ENCODE results near the gene RASEF.

The RASEF gene

DNA sequence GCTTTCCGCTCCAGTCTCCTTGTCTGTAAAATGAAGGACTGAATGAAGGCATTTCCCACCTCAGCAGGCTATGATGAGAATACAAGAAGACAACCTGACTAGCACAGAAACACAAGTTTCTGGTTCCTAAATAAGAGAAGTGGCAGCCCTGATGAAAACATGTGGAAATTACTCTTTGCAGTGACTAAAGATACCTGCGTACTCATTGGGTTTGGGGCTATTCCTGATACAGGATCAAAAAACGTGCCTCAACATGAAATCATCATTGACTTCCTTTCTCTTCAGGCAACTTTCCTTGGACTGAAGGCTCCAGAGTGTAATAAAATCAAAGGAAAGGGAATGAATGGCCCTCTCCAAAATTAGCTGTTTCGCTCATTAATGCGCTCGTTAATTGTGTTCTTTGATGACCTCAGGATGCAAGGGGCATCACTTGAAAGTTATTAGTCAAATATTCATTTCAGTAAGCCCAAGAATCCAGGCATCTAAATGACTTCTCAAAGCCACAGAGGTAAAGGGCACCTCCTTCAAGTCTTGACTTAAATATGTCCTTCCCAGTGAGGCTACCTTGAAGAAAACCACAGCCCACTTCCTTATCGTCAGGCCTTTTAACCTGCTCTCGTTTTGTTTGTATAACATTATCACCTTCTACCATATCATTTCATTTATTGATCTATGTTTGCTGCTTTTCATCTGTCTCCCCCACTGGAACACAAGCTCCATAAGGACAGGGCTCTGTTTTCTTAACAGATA is 68.9 kb downstream of the RASEF start:
- H3K4me3 ChIP-seq (ENCODE audit: low read depth, low read length) = no peak overlapping the region
- no peak for DNase-seq (ENCODE audit: low read depth)
- TF ChIP-seq, protein P1, sequence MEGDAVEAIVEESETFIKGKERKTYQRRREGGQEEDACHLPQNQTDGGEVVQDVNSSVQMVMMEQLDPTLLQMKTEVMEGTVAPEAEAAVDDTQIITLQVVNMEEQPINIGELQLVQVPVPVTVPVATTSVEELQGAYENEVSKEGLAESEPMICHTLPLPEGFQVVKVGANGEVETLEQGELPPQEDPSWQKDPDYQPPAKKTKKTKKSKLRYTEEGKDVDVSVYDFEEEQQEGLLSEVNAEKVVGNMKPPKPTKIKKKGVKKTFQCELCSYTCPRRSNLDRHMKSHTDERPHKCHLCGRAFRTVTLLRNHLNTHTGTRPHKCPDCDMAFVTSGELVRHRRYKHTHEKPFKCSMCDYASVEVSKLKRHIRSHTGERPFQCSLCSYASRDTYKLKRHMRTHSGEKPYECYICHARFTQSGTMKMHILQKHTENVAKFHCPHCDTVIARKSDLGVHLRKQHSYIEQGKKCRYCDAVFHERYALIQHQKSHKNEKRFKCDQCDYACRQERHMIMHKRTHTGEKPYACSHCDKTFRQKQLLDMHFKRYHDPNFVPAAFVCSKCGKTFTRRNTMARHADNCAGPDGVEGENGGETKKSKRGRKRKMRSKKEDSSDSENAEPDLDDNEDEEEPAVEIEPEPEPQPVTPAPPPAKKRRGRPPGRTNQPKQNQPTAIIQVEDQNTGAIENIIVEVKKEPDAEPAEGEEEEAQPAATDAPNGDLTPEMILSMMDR (conservative IDR thresholded peaks at IDR 0.05; ENCODE audit: low read depth, low read length) = no peak

DNA sequence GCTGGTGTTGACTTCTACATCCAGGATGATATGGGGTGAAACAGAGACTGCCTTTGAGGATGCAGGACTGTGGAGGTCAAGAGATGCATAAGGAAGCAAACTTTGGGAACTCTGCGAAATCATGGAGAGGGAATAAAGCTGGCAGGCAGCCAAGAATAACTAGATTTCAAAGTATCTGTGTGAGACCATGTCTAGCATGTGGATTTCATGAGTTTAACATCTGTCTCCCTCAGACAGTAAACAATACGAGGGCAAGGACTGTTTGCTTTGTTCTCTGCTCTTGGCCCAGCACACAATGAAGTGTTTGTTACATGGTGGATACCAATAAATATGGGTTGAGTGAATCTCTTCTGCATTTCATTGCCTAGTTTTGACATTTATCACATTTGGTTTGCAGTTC is 71.3 kb downstream of the RASEF start:
- TF ChIP-seq, protein P1 (conservative IDR thresholded peaks at IDR 0.05; ENCODE audit: low read depth, low read length) = no peak
- H3K4me3 ChIP-seq (ENCODE audit: low read depth, low read length) = no peak overlapping the region
- DNase-seq (ENCODE audit: low read depth) = peak; percentile 27

DNA sequence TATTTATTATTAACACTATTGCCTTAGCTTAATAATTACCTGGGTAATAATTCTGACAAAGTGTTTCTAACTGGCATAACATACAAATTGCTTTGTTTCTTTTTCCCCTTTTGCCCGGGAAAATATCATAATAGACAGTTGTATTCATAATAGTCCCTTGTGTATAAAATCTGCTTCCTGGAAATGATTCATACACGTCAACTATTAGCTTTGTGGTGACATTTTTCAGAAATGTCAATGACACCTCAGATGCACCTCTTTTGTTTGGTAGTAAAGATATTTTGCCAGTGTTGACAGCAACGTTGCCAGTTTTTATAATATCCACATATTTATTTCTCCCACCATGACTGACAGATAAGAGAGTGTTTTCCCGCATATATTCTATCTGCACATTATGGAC is 73.0 kb downstream of the RASEF start:
- TF ChIP-seq, protein P1 (conservative IDR thresholded peaks at IDR 0.05; ENCODE audit: low read depth, low read length) = no peak
- H3K4me3 ChIP-seq (ENCODE audit: low read depth, low read length) = no peak overlapping the region

DNA sequence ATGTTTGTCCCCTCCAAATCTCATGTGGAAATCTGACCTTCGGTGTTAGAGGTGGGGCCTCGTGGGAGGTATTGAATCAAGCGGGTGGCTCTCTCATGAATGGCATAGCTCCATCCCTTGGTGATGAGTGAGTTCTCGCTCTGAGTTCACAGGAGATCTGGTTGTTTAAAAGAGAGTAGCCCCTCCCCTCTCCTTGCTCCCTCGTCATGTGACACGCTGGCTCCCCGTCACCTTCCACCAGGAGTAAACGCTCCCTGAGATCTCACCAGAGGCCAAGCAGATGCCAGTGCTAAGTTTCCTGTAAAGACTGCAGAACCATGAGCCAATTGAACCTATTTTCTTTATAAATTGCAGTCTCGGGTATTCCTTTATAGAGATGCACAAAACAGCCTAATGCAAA is 74.5 kb downstream of the RASEF start:
- no peak for DNase-seq (ENCODE audit: low read depth)
- no peak overlapping the region for H3K4me3 ChIP-seq (ENCODE audit: low read depth, low read length)
- TF ChIP-seq, protein P1 (conservative IDR thresholded peaks at IDR 0.05; ENCODE audit: low read depth, low read length) = no peak

More for the DNA sequence above, 73.0 kb downstream of the RASEF start:
- DNase-seq (ENCODE audit: low read depth) = no peak

DNA sequence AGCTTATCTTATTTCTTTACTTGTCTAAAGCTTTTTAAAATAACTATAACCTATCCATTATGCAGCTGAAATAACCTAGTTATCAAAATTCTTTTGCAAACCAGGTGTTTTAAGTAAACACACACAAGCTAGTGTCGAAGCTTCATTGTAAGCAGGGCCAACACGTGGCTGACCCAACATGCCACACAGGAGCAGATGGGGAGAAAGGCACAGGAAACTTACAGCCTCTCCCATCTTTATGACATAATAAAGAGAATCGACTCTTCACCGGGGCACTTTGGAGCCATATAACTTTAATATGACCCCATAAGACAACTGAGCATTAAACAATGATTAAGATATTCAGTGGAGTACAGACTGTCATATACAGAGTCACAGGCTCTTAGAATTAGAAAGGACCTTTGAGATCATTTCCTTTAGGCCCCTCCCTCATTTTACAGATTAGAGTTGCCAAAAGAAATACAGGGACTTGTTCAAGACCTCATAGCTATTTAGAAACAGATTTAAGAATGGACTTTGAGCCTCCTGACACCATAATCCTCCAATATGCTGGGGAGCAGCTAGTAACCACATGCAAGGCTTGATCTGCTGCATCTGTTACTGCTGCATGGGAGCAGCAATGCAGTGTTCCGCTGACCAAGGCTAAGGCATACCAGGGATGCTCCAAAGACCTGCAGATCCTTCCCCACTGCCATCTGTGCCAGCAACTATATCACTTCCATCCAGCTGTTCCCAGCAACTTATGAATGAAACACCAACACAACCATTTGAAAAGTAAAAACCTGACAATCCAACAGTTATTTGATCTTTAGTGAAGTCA is 75.4 kb downstream of the RASEF start:
- TF ChIP-seq, protein P1 (conservative IDR thresholded peaks at IDR 0.05; ENCODE audit: low read depth, low read length) = no peak
- DNase-seq (ENCODE audit: low read depth) = no peak
- H3K4me3 ChIP-seq (ENCODE audit: low read depth, low read length) = no peak overlapping the region

DNA sequence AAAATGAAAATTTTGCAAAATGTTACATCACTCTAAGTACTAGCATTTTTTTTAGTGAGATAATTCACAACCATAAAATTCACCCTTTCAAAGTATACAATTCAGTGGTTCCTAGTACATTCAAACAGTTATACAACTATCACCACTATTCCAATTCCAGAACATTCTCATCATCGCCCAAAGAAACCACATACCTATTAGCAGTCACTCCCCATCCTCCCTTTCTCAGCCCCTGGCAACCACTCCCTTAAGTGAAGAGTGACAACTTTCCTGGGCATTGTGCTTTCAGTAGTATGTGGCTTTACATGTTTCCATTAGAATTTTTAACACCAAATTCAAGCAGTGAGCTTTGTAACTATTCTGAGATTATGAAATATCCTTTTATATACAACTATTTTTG is 81.4 kb downstream of the RASEF start:
- TF ChIP-seq, protein P1 (conservative IDR thresholded peaks at IDR 0.05; ENCODE audit: low read depth, low read length) = no peak
- DNase-seq (ENCODE audit: low read depth) = no peak
- no peak overlapping the region for H3K4me3 ChIP-seq (ENCODE audit: low read depth, low read length)

All from choroid plexus epithelial cell (primary cell).